Activated CD4-positive, CD25-positive, alpha-beta regulatory T cell treated with anti-CD3 and anti-CD28 coated beads, Interleukin-2, amount 50 U/mL, for 72 hours (primary cell): ENCODE data around the gene GPR17.

Experiments used
- DNase-seq: peaks from one replicate; pipeline ENCODE4 v3.0.0; 2021

Gene GPR17

GRCh38 chr2:127672341-127673224 lies 26.6 kb downstream of the GPR17 start:
- no peak for DNase-seq

- DNase-seq: no peak
These were observed 27.5 kb downstream of the GPR17 start for GRCh38 chr2:127673291-127674069.

GRCh38 chr2:127674241-127675209 lies 28.6 kb downstream of the GPR17 start:
- DNase-seq: no peak

GRCh38 chr2:127675331-127676261 lies 29.6 kb downstream of the GPR17 start, which contains the start of gene LIMS2:
LIMS2 (minus strand) TSS chr2:127675530; CDS start chr2:127675024, 506 bp downstream.
- DNase-seq: no peak

GRCh38 chr2:127676906-127677305 lies 31.0 kb downstream of the GPR17 start:
- DNase-seq: no peak

- no peak for DNase-seq
These were observed 32.6 kb downstream of the GPR17 start for GRCh38 chr2:127678531-127678930.

- DNase-seq: no peak
These were observed 33.0 kb downstream of the GPR17 start for GRCh38 chr2:127678991-127679390.

- DNase-seq: no peak
These were observed 33.9 kb downstream of the GPR17 start for GRCh38 chr2:127679680-127680361.

GRCh38 chr2:127680706-127681287 lies 34.8 kb downstream of the GPR17 start:
- DNase-seq: no peak

- DNase-seq: no peak
These were observed 35.4 kb downstream of the GPR17 start for GRCh38 chr2:127681288-127681804.

- no peak for DNase-seq
These were observed 36.3 kb downstream of the GPR17 start for GRCh38 chr2:127681976-127682857.

GRCh38 chr2:127683056-127683455 lies 37.1 kb downstream of the GPR17 start:
- DNase-seq: no peak

- no peak for DNase-seq
These were observed 37.8 kb downstream of the GPR17 start for GRCh38 chr2:127683757-127684156.

GRCh38 chr2:127685410-127686080 lies 39.6 kb downstream of the GPR17 start:
- DNase-seq: no peak

- DNase-seq: no peak
These were observed 42.5 kb downstream of the GPR17 start for GRCh38 chr2:127688405-127688804.

GRCh38 chr2:127690696-127691095 lies 44.7 kb downstream of the GPR17 start:
- DNase-seq: no peak

GRCh38 chr2:127694986-127695385 lies 49.0 kb downstream of the GPR17 start:
- DNase-seq: no peak
